Measurements from ENCODE around the gene BCL2. TPM values are rescaled to one million over a fixed set of nuclear protein-coding genes. Genes with fewer than 3 reads are reported as not detected.

Gene BCL2
- total RNA-seq, 1 donor from 2014 or later, result 16.5 TPM

DNA sequence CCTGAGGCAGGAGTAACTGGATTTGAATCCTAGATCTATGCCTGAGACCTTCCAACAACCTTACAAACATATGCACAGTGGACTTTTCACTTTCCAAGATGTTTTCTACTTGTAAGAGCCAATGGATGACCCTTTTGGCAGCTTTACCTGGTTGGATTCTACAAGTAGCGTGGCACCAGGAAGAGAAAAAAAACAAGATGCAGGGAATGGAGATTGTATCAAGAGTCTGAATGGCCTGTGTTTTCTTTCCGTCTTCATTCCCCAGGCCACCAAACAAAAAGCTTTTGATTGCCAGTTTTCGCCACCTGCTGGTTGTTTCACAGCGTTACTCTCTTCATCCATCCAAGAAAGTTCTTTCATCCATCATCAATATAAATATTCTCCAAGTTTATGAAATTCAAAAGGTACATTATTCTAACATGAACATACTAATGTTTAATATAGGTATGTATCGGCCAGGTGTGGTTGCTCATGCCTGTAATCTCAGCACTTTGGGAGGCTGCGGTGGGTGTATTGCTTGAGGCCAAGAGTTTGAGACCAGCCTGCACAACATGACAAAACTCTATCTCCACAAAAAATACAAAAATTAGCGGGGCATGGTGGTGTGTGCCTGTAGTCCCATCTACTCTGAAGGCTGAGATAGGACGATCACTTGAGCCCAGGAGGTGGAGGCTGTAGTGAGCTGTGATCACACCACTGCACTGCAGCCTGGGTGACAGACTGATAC is 3.5 kb upstream of the BCL2 start:
- H3K9me3 Mint-ChIP-seq, result no peaks in the 10 kb centered on the region
- no peaks in the 10 kb centered on the region for H3K36me3 Mint-ChIP-seq
- TF ChIP-seq, protein P1, sequence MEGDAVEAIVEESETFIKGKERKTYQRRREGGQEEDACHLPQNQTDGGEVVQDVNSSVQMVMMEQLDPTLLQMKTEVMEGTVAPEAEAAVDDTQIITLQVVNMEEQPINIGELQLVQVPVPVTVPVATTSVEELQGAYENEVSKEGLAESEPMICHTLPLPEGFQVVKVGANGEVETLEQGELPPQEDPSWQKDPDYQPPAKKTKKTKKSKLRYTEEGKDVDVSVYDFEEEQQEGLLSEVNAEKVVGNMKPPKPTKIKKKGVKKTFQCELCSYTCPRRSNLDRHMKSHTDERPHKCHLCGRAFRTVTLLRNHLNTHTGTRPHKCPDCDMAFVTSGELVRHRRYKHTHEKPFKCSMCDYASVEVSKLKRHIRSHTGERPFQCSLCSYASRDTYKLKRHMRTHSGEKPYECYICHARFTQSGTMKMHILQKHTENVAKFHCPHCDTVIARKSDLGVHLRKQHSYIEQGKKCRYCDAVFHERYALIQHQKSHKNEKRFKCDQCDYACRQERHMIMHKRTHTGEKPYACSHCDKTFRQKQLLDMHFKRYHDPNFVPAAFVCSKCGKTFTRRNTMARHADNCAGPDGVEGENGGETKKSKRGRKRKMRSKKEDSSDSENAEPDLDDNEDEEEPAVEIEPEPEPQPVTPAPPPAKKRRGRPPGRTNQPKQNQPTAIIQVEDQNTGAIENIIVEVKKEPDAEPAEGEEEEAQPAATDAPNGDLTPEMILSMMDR (conservative IDR thresholded peaks at IDR 0.05), result peak; percentile 92
- H3K27me3 Mint-ChIP-seq, result peaks cover 14% of the 10 kb centered on the region
- peak overlapping the region; percentile 22 for H3K27ac Mint-ChIP-seq
- H3K4me3 Mint-ChIP-seq, result peak overlapping the region; percentile 59
- H3K4me1 Mint-ChIP-seq (ENCODE audit: unreplicated experiment), result peaks cover 18% of the 10 kb centered on the region
- no peak for DNase-seq (ENCODE audit: extremely low spot score, unreplicated experiment)

DNA sequence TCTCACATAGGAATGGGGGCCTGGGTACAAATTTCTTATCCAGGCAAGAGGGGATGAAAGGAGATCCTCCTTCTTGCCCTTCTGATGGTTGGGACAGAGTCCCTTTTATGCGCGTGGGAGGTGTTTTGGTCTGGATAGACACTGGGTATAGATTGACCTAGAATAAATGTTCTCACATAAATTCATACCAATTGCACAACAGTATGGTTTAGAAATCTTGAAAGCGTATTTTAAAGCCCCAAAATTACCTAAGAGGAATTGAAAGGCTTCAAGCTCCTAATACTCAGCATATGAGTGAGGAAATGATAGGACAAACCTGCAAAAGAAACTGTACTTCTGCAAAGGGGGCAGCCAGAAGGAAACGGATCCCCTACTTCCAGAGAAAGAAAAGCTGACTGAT is 2.6 kb upstream of the BCL2 start:
- Mint-ChIP-seq H3K36me3 (no peaks in the 10 kb centered on the region), H3K9me3 (no peaks in the 10 kb centered on the region), H3K4me3 (peak overlapping the region; percentile 57), H3K4me1 (ENCODE audit: unreplicated experiment) (peaks cover 27% of the 10 kb centered on the region), H3K27ac (peak overlapping the region; percentile 17), H3K27me3 (peaks cover 21% of the 10 kb centered on the region)
- no peak for DNase-seq (ENCODE audit: extremely low spot score, unreplicated experiment)
- TF ChIP-seq, protein P1 (conservative IDR thresholded peaks at IDR 0.05), result no peak

DNA sequence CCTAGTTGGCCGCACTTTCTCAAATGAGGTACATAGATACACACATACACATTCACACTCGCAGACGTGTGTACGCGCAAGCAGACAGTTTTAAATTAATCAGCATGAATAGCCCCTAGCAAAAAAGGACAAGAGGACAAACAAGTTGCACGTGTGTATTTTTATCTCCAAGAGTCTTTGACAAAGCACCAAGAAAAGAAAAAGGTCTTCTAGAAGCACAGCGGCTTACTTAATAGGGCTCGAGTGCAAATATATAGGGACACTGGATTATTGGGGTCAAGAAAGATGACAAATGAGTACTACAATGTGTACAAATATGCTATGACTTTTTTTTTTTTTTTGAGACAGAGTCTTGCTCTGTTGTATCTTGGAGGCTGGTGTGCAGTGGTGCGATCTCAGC is 1.7 kb upstream of the BCL2 start:
- H3K36me3 Mint-ChIP-seq, result no peaks in the 10 kb centered on the region
- no peak for DNase-seq (ENCODE audit: extremely low spot score, unreplicated experiment)
- peak overlapping the region; percentile 83 for H3K4me3 Mint-ChIP-seq
- H3K27me3 Mint-ChIP-seq, result peaks cover 21% of the 10 kb centered on the region
- H3K4me1 Mint-ChIP-seq (ENCODE audit: unreplicated experiment), result peaks cover 32% of the 10 kb centered on the region
- no peaks in the 10 kb centered on the region for H3K9me3 Mint-ChIP-seq
- TF ChIP-seq, protein P1 (conservative IDR thresholded peaks at IDR 0.05), result no peak
- H3K27ac Mint-ChIP-seq, result peak overlapping the region; percentile 90

DNA sequence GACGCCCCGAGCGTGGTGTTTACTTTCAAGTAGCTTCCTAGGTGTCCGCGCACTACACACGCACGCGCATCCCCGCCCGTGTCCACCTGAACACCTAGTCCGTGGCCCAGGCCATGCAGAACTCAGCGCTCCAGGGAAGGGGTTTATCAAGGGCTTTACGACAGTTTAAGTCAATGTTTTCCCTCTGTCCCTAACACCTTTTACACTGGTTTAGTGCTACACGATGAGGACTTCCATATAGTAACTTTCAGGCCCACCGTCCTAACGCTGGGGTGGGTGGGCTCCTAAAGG is 1.4 kb upstream of the BCL2 start:
- Mint-ChIP-seq H3K36me3 (no peaks in the 10 kb centered on the region), H3K4me1 (ENCODE audit: unreplicated experiment) (peaks cover 32% of the 10 kb centered on the region), H3K27me3 (peaks cover 21% of the 10 kb centered on the region), H3K9me3 (no peaks in the 10 kb centered on the region), H3K27ac (peak overlapping the region; percentile 90), H3K4me3 (peak overlapping the region; percentile 83)
- TF ChIP-seq, protein P1 (conservative IDR thresholded peaks at IDR 0.05), result no peak
- DNase-seq (ENCODE audit: extremely low spot score, unreplicated experiment), result no peak

DNA sequence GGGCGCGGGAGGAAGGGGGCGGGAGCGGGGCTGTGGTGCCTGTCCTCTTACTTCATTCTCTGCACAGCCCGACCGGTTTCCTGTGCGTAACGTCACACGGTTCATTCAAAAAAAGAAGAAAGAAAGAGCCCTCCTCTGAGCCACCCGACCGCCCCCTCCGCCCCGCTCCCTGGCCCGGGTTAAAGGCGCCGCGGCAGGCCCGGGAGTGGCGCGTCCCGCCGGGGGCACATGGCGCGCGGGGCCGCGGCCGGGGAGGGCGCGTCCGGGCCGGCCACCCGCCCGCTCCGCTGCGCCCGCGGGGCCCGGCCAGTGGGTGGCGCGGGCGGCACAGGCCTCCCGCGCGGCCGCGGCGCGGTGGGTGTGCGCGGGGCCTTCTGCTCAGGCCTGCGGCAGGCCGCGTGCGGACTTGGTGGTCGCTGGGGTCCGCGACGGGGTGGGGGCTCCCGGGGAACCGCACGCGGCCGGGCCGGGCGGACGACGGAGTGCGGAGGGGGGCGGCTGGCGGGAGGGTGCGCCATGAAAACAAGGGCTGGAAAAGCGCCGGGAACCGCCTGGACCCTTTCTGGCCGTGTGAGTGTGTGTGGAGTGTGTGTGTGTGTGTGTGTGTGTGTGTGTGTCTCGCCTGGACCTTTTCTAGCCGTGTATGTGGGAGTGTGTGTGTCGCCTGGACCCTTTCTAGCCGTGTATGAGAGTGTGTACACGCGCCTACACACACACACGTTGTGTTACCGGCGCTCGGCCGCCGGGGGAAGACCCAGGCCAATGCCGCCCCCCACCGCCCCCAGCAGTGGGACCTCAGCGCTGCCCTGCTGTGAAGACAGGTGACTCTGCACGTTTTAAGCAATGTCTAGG is 780 bp upstream of the BCL2 start:
- H3K27me3 Mint-ChIP-seq, result peaks cover 21% of the 10 kb centered on the region
- no peaks in the 10 kb centered on the region for H3K36me3 Mint-ChIP-seq
- H3K9me3 Mint-ChIP-seq, result no peaks in the 10 kb centered on the region
- DNase-seq (ENCODE audit: extremely low spot score, unreplicated experiment), result peak; percentile 79
- H3K27ac Mint-ChIP-seq, result peak overlapping the region; percentile 90
- TF ChIP-seq, protein P1 (conservative IDR thresholded peaks at IDR 0.05), result peak; percentile 10
- peaks cover 32% of the 10 kb centered on the region for H3K4me1 Mint-ChIP-seq (ENCODE audit: unreplicated experiment)
- peak overlapping the region; percentile 83 for H3K4me3 Mint-ChIP-seq
